GM18520 (cell line): ENCODE measurements around the gene HIP1.
"Not testable (repeated sequence)": the region's sequence is repeated elsewhere in the genome, so short reads cannot be mapped to it uniquely, and the experiment has no call there.

Source experiments
- ATAC-seq: cut with Tn5 transposase; IDR thresholded peaks from one replicate; pipeline ENCODE4 v1.9.1; 2021; ENCODE audit not compliant: unreplicated experiment

The HIP1 gene

DNA sequence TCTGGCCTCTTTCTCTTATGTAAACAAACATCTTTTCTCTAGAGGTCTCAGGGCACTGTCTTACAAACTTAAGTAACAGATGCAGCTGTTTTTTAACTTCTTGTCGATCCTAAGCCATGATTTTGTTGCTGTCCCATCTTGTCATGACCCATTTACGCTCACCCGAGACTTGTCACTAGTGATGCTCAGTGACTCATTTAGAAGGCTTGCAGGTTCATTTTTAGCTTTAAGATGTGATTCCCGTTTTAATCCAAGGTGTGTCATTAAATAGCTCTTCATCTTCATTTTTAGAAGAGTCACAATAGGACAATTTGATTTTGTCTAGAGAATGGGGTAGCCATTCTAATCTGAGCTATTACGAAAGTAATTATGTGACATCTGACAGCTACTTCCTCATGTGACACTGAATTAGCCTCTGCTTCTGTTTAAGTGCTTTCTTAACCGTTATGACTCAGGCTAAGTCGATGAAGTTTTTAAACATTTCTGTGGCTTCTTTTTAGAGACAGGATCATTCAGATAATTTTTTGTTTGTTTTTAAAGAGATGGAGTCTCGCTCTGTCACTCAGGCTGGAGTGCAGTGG, 203.9 kb downstream of the HIP1 start:
- ATAC-seq = peak; percentile 88

DNA sequence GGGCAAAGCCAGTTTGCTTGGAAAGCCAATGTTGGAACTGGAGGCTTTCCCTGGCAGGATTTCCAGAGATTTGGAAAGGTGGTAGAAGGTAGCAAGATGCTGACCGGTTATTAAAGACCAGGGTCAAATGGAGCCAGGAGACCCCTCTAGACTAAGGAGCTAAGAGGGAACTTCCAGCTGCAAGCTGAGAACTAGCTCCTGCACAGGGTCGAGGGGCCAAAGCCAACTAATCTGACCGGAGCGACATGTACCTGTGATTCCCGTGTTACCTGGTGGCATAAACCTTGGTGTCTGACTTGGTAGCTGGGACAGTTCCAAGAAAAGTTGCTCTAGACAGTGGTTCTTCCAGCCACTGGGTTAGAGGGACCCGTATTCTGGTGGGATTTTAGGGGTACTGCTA, 204.8 kb downstream of the HIP1 start:
- ATAC-seq = no peak

DNA sequence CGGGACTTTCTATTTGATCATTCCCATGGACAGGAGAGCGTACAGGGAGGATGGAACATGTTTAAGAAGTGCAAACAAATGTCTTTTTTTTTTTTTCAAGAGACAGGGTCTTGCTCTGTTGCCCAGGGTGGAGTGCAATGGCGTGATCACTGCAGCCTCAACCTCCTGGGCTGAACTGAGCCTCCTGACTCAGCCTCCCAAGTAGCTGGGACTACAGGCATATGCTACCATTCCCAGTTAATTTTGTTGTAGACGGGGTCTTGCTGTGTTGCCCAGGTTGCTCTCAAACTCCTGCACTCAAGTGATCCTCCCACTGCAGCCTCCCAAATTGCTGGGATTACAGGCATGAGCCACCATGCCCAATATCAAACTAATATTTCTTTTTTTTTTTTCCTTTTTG, 206.1 kb downstream of the HIP1 start:
- ATAC-seq = no peak

DNA sequence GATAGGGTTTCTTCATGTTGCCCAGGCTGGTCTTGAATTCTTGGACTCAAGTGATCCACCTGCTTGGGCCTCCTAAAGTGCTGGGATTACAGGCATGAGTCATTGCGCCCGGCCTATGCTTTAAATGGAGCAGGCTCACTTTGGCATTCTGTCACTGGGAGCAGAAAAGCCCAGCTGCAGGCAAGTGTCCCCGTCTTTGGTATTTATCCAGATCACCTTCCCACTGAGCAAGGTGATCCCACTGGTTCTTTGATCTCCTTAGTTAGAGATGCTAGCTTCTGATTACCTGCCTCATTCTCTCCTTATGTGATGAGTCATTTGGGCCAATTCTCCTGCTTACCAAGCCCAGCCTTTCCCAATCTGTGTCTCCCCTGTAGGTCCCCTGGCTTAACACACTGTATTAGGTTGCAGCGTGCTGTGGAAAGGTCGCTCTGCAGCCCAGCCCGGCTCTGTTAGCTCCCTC, 207.4 kb downstream of the HIP1 start:
- ATAC-seq = no peak

DNA sequence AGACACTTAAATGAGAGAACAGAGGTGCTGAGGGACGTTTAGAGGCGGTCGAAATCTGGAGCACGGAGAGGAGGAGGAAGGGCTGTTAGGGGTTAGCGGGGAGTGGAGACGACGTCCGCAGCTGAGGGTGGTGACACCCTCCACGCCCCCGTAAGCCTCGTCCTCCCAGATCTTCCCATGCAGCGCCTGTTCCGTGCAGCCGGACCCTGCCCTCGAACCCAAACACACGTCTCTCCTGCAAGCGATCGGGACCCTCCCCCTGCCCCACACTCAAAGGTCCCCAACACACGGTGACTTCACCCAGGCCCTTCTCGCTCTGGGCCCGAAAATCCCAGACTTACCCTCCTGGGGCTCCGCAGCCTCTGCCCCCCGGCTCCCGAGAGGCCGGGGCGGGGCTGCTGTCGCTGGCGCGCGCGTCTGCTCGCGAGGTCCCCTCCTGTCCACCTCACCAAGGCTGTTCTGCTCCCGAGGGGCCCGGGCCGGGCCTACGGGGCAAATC, 211.5 kb downstream of the HIP1 start:
- not testable (repeated sequence) for ATAC-seq

DNA sequence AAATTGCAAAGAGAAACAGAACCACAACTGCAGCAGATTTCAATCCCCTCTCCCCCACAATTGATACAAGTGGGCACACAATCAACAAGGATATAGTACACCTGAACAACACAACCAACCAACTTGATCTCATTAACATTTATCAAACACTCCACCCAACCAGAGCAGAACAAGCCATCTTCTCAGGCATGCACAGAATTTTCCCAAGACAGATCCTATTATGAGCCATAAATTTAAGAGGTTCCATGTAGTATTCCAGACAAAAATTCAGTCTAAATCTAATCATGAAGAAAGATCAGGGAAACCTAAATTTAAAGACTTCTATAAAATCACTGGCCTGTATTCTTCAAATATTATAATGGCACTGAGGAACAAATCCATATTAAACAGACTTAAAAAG, 217.0 kb downstream of the HIP1 start:
- ATAC-seq = not testable (repeated sequence)

DNA sequence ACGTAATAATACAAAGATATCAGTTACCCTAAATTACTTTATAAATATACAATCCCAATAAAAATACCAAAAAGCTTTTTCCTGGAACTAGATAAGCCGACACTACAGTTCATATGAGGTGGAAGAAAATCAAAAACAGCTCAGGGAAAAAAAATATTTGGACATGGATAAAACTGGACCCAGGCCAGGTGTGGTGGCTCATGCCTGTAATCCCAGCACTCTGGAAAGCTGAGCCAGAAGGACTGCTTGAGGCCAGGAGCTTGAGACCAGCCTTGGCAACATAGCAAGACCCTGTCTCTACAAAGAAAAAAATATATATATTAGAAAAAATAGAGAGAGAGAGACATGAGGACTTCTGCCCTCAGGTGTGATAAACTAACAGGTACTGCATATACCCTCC, 219.9 kb downstream of the HIP1 start:
- ATAC-seq = not testable (repeated sequence)

DNA sequence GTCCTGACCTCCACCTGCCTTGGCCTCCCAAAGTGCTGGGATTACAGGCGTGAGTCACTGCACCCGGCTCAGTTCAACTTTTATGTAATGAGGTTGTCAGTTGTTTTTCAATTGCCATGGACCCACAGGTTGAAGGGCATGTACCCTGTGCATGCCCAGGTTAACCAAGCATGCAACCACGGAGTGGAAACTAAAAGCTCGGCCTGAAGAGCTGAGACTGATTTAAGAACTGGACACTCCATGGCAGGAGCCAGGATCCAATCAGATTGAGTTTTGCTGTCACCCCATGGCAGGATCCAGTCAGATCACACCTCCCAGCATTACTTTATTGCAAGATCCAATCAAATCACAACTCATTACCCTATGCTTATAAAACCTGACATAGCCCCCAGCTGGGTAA, 229.7 kb downstream of the HIP1 start:
- peak; percentile 64 for ATAC-seq

DNA sequence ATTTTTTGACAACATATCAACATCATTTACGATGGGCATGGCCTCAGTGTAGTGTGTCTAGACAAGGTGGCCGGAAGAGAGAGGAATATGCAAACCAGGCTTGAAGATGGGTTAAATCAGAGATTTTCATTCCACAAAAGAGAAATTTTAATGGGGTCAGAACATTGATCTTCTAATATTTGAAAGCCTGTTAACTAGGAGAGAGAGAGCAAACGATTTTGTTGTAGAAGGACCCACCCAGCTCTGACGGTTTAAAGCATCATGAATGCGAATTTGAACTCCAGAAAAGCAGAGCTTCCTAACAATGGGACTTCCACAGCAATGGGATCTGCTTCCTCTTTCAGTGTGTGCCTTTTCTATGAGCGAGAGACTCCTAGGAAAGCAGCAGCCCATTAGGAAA, 246.7 kb downstream of the HIP1 start, which contains the start of gene SPDYE5:
SPDYE5 (plus strand) TSS at position 301 of the 400 bp plus-strand sequence. CDS start 1,728 bp downstream, outside the sequence.
- ATAC-seq = not testable (repeated sequence)

DNA sequence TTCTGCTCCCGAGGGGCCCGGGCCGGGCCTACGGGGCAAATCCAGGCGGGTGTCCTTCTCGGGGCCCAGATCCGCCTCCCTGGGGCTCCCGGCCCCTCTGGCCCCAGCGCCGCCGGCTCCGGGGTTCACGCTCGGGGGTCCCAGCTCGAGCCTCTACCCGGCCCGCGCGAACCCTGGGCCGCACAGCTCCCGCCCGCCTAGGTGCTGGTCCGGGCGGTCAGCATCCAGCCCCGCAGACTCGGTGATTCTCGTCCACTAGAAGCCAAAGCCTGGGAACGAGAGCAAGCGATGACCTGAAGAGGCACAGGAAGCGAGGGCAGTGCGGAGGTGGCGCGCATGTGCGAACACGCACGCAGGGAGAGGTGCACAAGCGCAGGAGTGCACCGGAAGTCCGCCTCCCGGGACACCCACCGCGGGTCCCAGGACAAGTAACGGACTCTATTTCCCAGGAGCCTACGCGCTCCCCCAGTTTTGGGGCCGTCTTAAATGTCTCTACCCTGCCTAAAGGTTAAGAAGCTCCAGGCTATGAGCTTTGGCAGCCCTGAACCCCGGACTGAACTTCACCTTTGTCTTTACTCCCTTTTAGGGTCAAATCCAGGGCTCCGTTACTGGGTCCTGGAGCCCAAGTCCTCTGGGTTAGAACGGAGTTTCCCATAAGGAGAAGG, 252.6 kb downstream of the HIP1 start, which contains the start of gene POM121C:
POM121C (minus strand) TSS at position 321 of the 665 bp plus-strand sequence. CDS start 44,803 bp downstream, outside the sequence.
- ATAC-seq = peak; percentile 88

DNA sequence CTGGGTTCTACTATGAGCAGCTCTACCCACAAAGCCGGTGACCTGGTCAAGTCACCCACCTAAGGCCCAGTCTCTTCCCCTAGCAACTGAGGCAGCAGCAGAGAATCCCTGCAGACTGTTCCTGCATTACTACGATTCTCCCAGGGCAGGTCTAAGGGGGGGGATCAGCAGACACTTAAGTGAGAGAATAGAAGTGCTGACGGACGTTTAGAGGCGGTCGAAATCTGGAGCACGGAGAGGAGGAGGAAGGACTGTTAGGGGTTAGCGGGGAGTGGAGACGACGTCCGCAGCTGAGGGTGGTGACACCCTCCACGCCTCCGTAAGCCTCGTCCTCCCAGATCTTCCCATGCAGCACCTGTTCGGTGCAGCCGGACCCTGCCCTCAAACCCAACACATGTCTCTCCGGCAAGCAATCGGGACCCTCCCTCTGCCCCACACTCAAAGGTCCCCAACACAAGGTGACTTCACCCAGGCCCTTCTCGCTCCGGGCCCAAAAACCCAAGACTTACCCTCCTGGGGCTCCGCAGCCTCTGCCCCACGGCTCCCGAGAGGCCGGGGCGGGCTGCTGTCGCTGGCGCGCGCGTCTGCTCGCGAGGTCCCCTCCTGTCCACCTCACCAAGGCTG, 253.3 kb downstream of the HIP1 start:
- ATAC-seq = not testable (repeated sequence)
